ENCODE data around the gene CSF2RB.

CSF2RB gene

GRCh38 chr22:36935313-36935610, 21.8 kb downstream of the CSF2RB start:
- no peak for DNase-seq (ENCODE audit: extremely low read depth, low read depth)
- H3K4me3 ChIP-seq (replicated peaks; ENCODE audit: low read depth, low read length), result no peak overlapping the region
- no peak for TF ChIP-seq CTCF (IDR thresholded peaks at IDR 0.05; ENCODE audit: low read depth, low read length, missing control alignments)

GRCh38 chr22:36935694-36936093, 22.3 kb downstream of the CSF2RB start:
- no peak for DNase-seq (ENCODE audit: extremely low read depth, low read depth)
- TF ChIP-seq CTCF (IDR thresholded peaks at IDR 0.05; ENCODE audit: low read depth, low read length, missing control alignments), result no peak
- no peak overlapping the region for H3K4me3 ChIP-seq (replicated peaks; ENCODE audit: low read depth, low read length)

- no peak overlapping the region for H3K4me3 ChIP-seq (replicated peaks; ENCODE audit: low read depth, low read length)
- DNase-seq (ENCODE audit: extremely low read depth, low read depth), result no peak
- TF ChIP-seq CTCF (IDR thresholded peaks at IDR 0.05; ENCODE audit: low read depth, low read length, missing control alignments), result no peak
Measured at GRCh38 chr22:36936362-36937116, 23.1 kb downstream of the CSF2RB start.

- no peak for DNase-seq (ENCODE audit: extremely low read depth, low read depth)
- no peak overlapping the region for H3K4me3 ChIP-seq (replicated peaks; ENCODE audit: low read depth, low read length)
- no peak for TF ChIP-seq CTCF (IDR thresholded peaks at IDR 0.05; ENCODE audit: low read depth, low read length, missing control alignments)
Measured at GRCh38 chr22:36937319-36938027, 24.0 kb downstream of the CSF2RB start.

- DNase-seq (ENCODE audit: extremely low read depth, low read depth), result no peak
- no peak for TF ChIP-seq CTCF (IDR thresholded peaks at IDR 0.05; ENCODE audit: low read depth, low read length, missing control alignments)
- no peak overlapping the region for H3K4me3 ChIP-seq (replicated peaks; ENCODE audit: low read depth, low read length)
Measured at GRCh38 chr22:36938028-36938425, 24.6 kb downstream of the CSF2RB start.

GRCh38 chr22:36938886-36939285, 25.5 kb downstream of the CSF2RB start:
- no peak for TF ChIP-seq CTCF (IDR thresholded peaks at IDR 0.05; ENCODE audit: low read depth, low read length, missing control alignments)
- H3K4me3 ChIP-seq (replicated peaks; ENCODE audit: low read depth, low read length), result no peak overlapping the region
- DNase-seq (ENCODE audit: extremely low read depth, low read depth), result no peak
